HG02588 (cell line): Measurements from ENCODE around the gene ACY1.
"Not testable (repeated sequence)": the region's sequence is repeated elsewhere in the genome, so short reads cannot be mapped to it uniquely, and the experiment has no call there.

Experiments used
- ATAC-seq: cut with Tn5 transposase; IDR thresholded peaks from one replicate; pipeline ENCODE4 v1.9.1; 2021; ENCODE audit warnings: mild to moderate bottlenecking, moderate library complexity; ENCODE audit not compliant: unreplicated experiment

The ACY1 gene

DNA sequence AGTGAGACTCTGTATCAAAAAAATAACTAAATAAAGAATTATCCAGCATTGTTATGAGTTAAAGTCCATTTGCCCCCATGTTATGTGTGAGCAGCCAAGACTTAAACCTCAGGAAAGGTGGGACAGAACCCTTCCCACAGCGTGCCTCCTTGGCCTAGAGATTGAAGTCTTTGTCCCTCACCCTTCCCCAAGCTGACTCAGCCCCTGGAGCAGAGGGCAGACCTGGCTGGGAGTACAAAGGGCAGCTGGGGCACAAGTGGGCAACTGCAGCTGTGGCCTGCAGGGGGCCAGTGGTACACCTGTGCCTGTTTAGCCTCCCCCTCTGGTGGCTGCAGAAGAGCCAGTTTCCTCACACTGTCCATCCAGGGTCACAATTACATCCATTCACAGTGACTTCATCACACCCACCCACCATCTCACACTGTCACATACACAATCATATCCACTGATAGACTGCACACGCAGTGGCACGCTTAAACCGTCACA, 940 bp upstream of the ACY1 start:
- peak; percentile 26 for ATAC-seq

DNA sequence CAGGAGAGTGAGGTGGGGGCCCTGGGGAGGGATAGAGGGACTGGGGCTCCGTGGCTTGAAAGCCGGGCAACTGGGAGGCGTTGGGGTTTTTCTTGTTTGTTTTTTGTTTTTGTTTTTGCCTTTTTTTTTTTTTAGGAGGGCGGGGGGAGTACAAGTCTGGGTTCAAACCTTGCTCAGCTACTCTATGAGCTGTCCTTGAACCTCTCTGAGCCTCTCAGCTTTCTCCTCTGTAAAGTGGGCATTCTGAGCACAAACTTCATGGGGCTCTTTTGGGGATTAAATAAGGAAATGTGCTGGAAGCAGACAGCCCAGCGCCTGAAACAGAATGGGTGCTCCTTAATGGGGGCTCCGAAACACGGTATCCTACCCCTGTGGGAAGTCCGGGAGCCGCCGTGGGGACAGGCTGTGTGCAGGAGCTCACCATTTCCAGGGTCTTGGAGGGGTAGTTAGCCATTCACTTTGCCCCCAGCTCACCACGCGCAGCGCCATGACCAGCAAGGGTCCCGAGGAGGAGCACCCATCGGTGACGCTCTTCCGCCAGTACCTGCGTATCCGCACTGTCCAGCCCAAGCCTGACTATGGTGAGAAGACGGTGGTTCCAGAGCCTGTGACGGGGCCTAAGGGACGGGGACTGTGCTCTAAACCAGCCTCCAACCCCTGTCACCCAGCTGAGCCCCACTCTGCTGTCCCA, 388 bp downstream of the ACY1 start:
- ATAC-seq, result no peak

DNA sequence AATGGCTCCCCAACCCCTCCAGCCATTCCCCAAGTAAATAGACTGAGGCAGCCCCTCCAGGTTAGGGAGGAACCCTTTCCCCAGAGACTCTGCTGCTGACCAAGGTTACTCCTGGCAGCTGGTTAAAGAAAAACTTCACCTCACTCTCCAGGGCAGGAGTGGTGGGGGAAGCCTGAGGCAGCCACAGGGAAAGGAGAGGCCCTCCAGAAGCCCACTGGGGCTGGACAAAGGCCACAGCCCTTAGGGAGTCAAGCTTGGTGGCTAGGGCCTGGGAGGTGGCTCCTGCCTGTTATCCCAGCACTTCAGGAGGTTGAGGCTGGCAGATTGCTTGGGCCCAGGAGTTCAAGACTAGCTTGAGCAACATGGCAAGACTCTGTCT, 923 bp downstream of the ACY1 start:
- ATAC-seq, result no peak

DNA sequence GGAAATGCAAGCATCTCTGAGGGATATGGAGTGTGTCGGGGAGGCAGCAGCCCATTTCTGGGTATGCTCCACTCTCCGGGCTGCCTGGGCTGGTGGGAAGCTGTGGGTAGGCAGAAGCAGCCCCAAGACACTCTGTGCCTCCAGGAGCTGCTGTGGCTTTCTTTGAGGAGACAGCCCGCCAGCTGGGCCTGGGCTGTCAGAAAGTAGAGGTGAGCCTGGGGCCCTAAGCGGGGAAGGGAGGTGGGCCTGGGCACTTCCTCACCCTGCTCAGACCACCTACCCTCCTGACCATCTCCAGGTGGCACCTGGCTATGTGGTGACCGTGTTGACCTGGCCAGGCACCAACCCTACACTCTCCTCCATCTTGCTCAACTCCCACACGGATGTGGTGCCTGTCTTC, 1.7 kb downstream of the ACY1 start:
- ATAC-seq, result no peak

DNA sequence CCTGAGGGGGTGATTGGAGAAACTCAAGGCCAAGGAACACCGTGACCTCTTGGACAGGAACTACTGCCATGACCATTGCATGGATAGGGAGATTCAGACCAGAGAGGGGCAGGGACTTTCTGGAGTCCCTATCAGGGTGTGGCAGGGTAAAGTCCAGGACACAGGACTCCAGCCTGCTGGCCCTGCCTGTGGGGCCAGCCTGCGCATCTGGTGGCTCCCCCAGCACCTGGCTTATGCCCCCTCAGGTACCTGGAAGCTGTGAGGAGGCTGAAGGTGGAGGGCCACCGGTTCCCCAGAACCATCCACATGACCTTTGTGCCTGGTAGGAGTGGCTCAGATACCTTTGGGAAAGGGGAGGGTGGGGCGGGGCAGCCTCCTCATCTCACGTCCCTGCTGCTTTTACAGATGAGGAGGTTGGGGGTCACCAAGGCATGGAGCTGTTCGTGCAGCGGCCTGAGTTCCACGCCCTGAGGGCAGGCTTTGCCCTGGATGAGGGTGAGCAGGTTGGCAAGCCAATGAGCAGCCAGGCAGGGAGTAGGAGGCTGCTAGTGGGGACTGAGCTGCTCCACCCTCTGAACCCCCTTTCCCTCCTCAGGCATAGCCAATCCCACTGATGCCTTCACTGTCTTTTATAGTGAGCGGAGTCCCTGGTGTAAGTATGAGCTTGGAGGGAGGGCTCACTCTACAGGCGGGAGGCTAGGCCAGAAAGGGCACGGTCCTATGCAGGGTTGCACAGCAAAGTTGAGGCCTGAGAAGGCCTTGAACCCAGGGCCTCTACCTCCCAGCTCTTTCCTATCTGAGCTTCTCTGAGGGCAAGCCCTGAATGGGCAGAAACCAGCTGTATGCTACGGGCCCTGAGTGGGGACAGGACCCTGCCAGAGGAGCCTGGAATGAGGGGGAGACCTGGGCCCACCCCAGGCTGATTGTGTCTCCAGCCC, 2.9 kb downstream of the ACY1 start:
- ATAC-seq, result no peak

DNA sequence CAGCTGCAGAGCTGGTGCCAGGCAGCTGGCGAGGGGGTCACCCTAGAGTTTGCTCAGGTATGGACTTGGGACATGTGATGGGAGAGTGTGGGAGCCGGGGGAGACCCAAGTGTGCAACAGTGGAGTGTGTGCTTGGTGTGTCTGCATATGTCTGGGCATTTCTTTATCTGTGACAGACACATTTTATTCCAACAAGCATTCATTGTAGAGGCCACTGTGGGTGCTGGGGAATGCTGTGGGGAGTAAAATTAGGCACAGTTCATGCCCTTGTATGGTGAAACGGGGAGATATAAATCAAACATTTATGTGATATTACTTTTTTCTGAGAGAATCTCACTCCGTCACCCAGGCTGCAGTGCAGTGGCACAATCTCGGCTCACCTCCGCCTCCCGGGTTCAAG, 4.2 kb downstream of the ACY1 start:
- no peak for ATAC-seq

DNA sequence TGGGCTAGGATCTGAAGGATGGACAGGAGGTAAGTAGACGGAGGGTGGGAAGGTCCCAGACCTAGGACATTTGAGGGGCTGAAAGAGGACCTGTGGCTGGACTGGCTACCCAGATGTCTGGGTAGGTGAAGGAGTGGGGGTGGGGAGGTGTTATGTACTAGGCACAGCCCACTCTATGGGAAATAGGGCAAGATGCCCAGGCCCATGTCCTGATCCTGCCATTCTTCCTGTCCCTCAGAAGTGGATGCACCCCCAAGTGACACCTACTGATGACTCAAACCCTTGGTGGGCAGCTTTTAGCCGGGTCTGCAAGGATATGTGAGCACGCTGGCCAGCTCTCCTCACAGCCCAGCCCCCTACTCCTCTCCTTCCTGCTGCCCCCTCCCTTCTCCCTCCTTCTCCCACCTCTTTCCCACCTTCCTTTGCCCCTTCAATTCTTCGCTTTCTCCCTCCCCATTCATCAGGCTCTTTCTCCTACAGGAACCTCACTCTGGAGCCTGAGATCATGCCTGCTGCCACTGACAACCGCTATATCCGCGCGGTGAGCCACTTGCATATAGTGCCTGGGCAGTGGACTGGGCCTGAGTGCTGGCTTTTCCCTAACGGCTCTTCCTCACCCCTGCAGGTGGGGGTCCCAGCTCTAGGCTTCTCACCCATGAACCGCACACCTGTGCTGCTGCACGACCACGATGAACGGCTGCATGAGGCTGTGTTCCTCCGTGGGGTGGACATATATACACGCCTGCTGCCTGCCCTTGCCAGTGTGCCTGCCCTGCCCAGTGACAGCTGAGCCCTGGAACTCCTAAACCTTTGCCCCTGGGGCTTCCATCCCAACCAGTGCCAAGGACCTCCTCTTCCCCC, 5.2 kb downstream of the ACY1 start:
- ATAC-seq, result no peak

DNA sequence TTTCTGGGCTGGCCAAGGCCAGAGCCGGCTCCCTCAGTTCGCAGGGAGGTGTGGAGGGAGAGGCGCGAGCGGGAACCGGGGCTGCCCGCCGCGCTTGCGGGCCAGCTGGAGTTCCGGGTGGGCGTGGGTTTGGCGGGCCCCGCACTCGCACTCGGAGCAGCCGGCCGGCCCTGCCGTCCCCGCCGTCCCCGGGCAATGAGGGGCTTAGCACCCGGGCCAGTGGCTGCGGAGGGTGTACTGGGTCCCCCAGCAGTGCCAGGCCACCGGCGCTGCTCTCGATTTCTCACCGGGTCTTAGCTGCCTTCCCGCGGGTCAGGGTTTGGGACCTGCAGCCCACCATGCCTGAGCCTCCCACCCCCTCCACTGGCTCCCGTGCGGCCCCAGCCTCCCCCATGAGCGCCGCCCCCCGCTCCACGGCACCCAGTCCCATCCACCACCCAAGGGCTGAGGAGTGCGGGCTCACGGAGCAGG, 7.2 kb downstream of the ACY1 start:
- ATAC-seq, result not testable (repeated sequence)

DNA sequence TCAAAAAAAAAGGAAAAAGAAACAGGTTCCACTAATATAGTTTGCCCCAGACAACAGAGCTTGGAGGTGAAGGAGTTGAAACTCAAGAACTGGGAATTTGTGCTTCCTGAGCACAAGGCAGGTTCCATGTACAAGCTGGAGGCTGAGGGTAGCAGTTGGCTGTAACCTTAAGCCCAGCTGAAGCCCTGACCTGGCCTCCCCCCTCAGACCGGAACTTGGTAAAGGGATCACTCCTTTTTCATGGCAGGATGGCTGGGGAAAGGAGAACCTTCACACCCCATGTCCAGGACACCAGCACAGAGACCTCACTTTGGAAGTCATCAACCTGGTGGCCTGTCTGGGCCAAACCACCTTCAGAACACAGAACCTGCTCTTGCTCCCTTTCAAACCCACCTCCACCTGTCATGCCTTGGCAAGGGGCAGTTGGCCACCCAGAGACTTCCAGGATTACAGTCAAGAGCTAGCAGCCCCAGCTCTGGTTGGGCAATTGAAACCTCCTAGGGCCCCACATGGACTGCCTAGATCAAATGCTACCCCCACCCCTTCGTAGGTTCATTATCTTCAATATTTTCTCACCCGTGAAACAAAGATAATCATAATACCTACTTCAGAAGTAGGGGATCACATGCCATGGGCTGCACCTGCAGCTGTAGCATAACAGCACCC, 8.8 kb downstream of the ACY1 start:
- no peak for ATAC-seq

DNA sequence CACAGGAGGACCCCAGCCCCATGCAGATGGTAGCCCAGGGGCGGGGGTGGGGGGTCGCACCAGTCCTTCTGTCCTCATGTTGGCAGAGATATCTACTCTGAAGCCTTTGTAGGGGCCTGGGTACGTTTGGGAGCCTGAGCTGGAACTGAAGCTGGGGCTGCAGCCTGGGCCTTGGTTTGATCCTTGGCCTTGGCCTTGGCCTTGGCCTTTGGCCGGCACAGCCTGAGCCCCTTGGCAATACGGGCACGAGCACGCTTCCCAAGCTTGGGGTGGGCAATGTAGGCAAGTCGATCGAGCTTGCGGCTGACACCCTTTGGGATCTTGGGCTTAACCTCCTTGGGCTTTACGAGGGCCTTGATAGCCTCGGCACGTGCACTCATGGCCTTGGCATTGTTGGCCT, 10.3 kb downstream of the ACY1 start:
- not testable (repeated sequence) for ATAC-seq

DNA sequence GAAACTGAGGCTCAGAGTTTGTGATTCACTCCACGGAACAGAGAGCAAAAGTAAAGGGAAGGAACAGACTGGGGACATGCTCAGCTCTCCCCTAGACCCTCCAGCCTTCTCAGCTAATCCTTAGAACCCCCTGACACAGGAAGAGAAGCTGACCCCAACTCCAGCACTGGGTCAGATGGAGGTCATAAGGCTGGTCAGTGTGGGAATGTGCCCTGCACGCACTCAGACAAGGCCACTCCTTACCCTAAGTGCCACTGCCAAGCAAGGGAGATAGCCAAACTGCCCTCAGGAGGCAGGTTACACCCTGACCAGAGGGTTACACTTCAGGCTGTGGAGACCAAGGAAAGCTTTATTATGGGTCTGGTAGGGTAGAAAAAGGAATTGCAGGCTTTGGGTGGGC, 11.2 kb downstream of the ACY1 start:
- no peak for ATAC-seq

DNA sequence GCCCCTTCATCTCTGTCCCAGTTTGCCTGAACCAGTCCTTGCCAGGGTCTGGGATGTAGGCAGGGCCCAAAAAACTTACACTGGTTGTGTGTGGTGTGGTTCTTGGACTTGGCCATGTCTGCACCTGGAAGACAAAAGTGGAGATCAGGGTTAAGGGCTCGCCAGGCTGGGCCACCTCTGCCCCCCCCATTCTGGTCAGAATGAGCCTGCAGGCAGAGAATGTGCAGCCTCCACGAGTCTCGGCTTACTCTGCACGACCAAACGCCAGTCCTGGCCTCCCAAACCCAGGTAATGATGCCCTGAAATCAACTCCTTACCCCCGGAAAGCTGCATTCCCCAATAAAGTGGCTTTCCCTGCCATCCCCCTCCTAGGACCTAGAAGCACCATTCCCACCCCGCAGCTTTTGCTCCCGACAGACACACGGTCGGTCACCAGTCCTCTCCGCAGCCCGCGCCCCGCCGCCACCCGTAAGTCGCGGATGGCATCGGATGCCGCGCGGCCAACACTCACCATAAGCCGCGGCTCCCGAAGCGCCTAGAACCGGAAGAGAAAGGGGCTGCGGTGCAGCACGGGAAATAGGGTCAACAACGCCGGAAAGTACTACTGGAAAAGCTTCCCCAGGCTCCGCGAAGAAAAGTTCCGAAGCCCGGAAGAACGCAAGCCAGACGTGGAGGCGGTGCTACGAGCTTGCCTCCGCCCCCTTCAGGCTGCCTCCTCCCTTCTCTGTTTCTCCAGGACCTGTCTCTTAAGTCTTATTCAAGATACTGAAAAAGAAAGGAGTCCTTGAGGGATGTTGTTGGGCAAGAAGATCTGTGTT, 12.2 kb downstream of the ACY1 start, which contains the start of gene RPL29:
Gene RPL29 (minus strand): TSS at position 550 of the 818 bp plus-strand sequence. CDS start 434 bp downstream, at position 116.
- peak; percentile 75 for ATAC-seq

DNA sequence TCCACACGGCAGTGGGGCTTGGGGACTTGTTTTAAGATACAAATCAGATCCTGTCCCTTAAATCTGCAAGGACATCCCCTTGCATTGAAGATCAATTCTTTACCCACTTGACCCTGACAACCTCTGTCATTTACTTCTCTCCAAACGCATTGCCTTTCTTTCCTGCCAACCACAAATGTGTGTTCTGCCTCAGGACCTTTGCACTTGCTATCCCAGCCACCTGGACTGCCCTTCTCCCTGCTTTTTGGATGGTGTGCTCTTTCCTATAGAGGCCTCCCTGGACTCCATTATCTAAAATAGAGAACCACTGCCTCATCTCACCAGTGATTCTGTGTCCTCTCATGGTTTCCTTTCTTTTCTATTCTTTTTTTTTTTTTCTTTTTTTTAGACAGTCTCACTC, 13.8 kb downstream of the ACY1 start:
- ATAC-seq, result no peak

DNA sequence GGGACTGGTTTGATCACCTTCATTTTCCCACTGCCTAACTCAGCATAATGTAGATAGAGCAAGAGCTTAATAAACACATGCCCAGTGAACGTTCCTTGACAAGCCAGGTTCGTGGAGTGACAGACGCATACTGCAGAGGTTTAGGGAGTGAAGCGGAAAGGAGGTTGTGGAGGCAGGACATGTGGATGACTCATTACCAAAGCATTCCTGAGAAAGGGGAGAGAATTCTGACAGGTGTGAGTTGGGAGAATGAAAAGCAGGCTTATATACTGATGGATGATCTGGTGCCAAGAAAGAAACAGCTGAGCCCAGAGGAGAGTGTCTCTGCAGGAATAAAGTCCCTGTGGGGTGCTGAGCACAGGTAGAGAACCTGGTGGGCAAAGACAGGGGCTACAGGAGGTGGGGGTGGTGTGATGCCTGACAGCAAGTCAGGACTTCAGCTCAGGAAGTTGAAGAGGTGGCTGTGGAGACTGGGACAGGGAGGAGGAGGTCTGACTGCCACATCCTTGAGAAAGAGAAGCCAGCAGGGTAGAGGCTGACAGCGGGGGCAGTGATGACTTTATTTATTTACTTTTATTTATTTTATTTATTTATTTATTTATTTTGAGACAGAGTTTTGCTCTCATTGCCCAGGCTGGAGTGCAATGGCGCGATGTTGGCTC, 14.7 kb downstream of the ACY1 start:
- no peak for ATAC-seq

DNA sequence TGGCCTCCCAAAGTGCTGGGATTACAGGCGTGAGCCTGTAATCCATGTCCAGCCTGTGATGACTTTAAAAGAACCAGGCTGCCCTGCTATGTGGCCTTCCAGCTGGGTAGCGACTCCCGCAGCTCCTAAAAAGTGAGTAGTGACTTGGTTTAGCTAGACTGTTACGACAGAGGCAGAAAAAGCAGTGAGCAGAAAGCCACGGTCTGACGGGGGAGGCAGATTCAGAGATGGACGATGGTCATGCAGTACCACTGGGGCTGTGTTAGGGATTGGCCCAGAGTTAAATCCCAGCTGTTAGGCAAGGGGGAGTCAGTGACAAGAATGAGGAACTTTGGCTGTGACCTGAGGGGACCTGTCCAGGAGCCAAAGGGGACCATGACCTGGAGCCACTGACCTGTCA, 15.4 kb downstream of the ACY1 start:
- no peak for ATAC-seq

DNA sequence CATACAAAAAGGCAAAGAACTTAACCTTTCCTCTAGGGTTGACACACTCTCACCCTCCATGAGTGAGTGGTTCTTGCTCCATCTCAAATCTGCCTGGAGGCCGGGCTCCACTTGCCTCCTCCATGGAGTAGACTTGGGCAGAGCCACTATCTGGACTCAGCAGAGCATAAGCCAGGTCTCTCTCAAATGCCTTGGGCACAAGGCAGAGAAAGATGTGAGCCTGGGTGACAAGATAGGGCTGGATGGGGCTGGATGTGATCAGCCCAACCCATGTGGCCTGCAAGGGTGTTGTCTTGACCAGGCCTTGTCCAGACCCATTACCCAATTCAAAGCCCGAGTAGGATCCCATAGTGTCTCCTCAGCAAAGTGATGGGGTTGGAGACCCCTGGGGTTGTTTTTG, 16.5 kb downstream of the ACY1 start:
- ATAC-seq, result no peak

DNA sequence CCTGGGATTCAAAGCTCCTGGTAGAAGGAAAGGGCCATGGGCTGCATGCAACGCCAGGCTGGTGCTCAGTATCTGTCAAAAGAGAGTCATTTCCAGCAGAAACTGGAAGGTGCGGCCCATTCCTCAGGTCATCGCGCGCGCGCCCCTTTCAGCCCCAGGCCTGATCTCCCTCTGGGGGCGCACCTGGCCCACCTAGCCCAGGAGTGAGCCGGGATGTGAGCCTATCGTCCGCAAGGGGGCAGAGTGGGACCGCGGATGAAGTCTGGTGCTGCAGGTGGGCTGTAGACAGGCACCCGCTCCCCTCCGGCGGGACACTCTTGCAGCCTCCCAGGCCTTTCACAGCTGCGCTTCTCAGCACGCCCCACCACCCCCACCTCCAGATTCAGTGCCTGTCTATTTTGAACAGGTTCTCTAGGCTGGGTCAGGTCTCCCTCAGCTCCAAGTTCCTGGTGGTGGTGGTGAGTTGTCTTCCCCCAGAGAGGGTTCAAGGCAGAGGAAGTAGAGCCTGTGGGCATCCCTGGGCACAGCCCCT, 18.2 kb downstream of the ACY1 start:
- ATAC-seq, result peak; percentile 80

DNA sequence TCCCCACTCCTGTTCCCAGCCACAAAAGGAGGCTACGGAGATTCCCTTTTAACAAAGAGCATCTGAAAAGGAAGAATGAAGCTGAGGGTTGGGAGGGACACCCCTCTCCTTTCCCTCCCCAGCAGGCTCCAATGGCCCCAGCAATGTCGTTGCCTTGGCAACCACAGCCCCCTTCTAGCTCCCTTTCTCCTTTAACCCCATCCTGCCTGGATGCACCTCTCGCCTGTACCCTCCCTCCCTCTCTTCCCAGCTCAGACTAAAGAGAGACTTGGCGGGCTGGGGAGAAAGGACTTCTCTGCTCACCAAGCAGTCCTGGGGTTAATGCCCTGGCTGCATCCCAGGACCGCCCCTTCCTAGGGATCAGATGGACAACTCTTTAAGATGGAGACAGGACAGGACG, 19.4 kb downstream of the ACY1 start:
- no peak for ATAC-seq
